Measurements from ENCODE around the gene RUSF1. TPM values are rescaled to one million over a fixed set of nuclear protein-coding genes. Genes with fewer than 3 reads are reported as not detected.
A peak's percentile ranks its signal among the peaks of the same experiment; 100 is the strongest.
"Not testable (repeated sequence)": the region's sequence is repeated elsewhere in the genome, so short reads cannot be mapped to it uniquely, and the experiment has no call there.

The RUSF1 gene
- total RNA-seq, 1 experiment from 2014 or later: 34.2 TPM

- DNase-seq (ENCODE audit: low spot score): peak; percentile 84
Measured at GRCh38 chr16:31452631-31453106, 55.5 kb downstream of the RUSF1 start.

DNA sequence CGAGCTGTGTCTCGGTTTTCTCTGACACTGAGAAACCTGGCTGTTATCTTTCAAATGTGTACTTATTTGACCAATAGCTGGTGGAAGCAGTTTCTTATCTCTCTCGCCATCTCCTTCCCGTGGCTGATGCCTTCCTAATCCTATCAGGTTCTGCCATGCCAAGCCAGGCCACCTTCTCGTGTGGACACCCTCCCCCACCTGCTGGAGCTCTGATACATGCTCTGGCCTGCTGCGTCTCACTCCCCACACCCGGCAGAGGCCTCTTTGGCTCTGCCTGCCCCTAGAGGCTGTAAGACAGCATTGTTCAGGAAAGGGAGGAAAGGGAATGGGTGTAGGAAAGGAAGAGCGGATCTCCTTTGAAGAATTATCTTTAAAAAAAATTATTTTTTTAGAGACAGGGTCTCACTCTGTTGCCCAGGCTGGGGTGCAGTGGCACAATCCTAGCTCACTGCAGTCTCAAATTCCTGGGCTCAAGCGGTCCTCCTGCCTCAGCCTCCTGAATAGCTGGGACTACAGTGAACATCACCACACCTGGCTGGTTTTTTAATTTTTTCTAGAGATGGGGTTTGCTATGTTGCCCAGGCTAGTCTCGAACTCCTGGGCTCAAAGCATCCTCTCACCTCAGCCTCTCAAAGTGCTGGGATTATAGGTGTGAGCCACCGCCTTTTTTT, 56.4 kb downstream of the RUSF1 start:
- DNase-seq (ENCODE audit: low spot score): peak; percentile 87

GRCh38 chr16:31451201-31451600, 57.0 kb downstream of the RUSF1 start:
- DNase-seq (ENCODE audit: low spot score): no peak

GRCh38 chr16:31445931-31446330, 62.3 kb downstream of the RUSF1 start:
- not testable (repeated sequence) for DNase-seq (ENCODE audit: low spot score)

DNA sequence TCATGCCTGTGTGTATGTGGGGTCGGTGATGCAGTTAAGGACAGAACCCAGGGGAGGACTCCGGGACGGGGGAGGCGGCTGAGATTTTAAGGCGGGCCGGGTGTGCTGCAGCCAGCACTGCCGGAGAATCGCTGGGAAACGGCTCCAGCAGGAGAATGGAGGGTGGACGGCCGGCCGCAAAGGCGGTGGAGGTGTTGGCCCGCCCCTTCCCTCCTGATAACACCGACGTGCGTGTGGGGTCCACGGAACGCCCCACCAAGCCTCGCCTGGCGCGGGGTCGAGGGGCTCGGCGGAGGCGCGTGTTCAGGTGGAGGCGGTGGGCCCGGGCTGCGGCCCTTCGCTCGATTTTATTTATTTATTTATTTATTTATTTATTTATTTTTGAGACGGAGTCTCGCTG, 66.2 kb downstream of the RUSF1 start:
- no peak for DNase-seq (ENCODE audit: low spot score)

- DNase-seq (ENCODE audit: low spot score): no peak
Measured at GRCh38 chr16:31440516-31441184, 67.5 kb downstream of the RUSF1 start.

- DNase-seq (ENCODE audit: low spot score): no peak
Measured at GRCh38 chr16:31439519-31439918, 68.7 kb downstream of the RUSF1 start.

Other genes starting within 250 kb of the RUSF1 start
- 0.02 TPM in 2 replicates for gene ITGAM, start 248.4 kb downstream of the RUSF1 start, total RNA-seq (2014; rRNA removed; shearing (Covaris generic))
- gene ITGAX, start 153.2 kb downstream of the RUSF1 start, total RNA-seq (2014; rRNA removed; shearing (Covaris generic)): 1.8 and 4.4 TPM in 2 replicates
- not detected in 2 replicates for gene ITGAD, start 115.1 kb downstream of the RUSF1 start, total RNA-seq (2014; rRNA removed; shearing (Covaris generic))
- not detected in 2 replicates for gene COX6A2, start 80.0 kb downstream of the RUSF1 start, total RNA-seq (2014; rRNA removed; shearing (Covaris generic))
- gene ZNF843, start 65.6 kb downstream of the RUSF1 start, total RNA-seq (2014; rRNA removed; shearing (Covaris generic)): 0.08 TPM in 1 of 2 replicates, not detected in the other
- gene ARMC5, start 48.9 kb downstream of the RUSF1 start, total RNA-seq (2014; rRNA removed; shearing (Covaris generic)): 5.2 and 5.5 TPM in 2 replicates
- gene TGFB1I1, start 36.2 kb downstream of the RUSF1 start, total RNA-seq (2014; rRNA removed; shearing (Covaris generic)): 12.8 and 18.9 TPM in 2 replicates
- gene SLC5A2, start 25.3 kb downstream of the RUSF1 start, total RNA-seq (2014; rRNA removed; shearing (Covaris generic)): not detected in 2 replicates
- gene AHSP, start 19.5 kb upstream of the RUSF1 start, total RNA-seq (2014; rRNA removed; shearing (Covaris generic)): not detected in 2 replicates